Kidney (tissue), 14 donors: ENCODE measurements around the gene CCDC3. TPM values are rescaled to one million over a fixed set of nuclear protein-coding genes. Genes with fewer than 3 reads are reported as not detected.
"Not testable (repeated sequence)": the region's sequence is repeated elsewhere in the genome, so short reads cannot be mapped to it uniquely, and the experiment has no call there.

Experiments used
- DNase-seq, 5 donors: peaks; one replicate each; pipeline ENCODE4 v3.0.0-alpha.2; 2013 to 2020
- FAIRE-seq: peaks from 2 replicates; lab custom pipeline; 2012; peaks lifted over from hg19 to GRCh38; lab: Jason Lieb, UNC
- H3K27ac ChIP-seq, 2 donors: one replicate each; pipeline ENCODE4 v1.7.0; 2013; ENCODE audit warnings: low read depth in 2 of 2, low read length in 2 of 2, inconsistent platforms in 1 of 2
- H3K27me3 ChIP-seq: one replicate; pipeline ENCODE4 v1.7.1; 2013; ENCODE audit warnings: low read length, inconsistent platforms; ENCODE audit not compliant: control insufficient read depth, insufficient read depth
- H3K36me3 ChIP-seq, 3 donors: one replicate each; pipeline versions ENCODE4 v1.7.0 to v1.7.1; 2013; ENCODE audit warnings: low read length in 3 of 3, control low read depth in 1 of 3, inconsistent platforms in 1 of 3; ENCODE audit not compliant: insufficient read depth in 3 of 3, control insufficient read depth in 2 of 3
- H3K4me1 ChIP-seq, 3 donors: one replicate each; pipeline versions ENCODE4 v1.7.0 to v1.7.1; 2013; ENCODE audit warnings: low read length in 3 of 3, inconsistent platforms in 1 of 3, low read depth in 1 of 3; ENCODE audit not compliant: control insufficient read depth in 2 of 3, insufficient read depth in 2 of 3
- H3K4me3 ChIP-seq, 3 donors: one replicate each; pipeline versions ENCODE4 v1.7.0 to v1.8.1; 2013; ENCODE audit warnings: low read length in 3 of 3, control low read depth in 1 of 3, inconsistent platforms in 1 of 3
- H3K9ac ChIP-seq, 3 donors: one replicate each; pipeline versions ENCODE4 v1.7.0 to v1.7.1; 2013; ENCODE audit warnings: low read length in 3 of 3, control low read depth in 1 of 3, inconsistent platforms in 1 of 3
- H3K9me3 ChIP-seq, 3 donors: one replicate each; pipeline versions ENCODE4 v1.7.0 to v1.7.1; 2013; ENCODE audit warnings: low read length in 3 of 3, control low read depth in 1 of 3, inconsistent platforms in 1 of 3; ENCODE audit not compliant: control insufficient read depth in 2 of 3, insufficient read depth in 1 of 3
- CTCF ChIP-seq: IDR thresholded peaks from 3 replicates; pipeline ENCODE4 v1.5.1; 2012; ENCODE audit warnings: mild to moderate bottlenecking, moderate library complexity, borderline replicate concordance; ENCODE audit not compliant: insufficient read depth; ENCODE audit errors: extremely low read depth
- intact Hi-C: fragments of 100-400 bp; cut with DNase I; formaldehyde crosslinking; loops from one replicate; pipeline ENCODE4 v1.11.1; 2022
- polyA plus RNA-seq: library from polyadenylated mRNA; stranded (reverse); fragments of 350-450 nt; fragmentation: Illumina TruSeq; extraction: RNeasy Lipid Tissue Mini Kit (QIAGEN cat#74804); gene quantifications from one replicate; pipeline ENCODE4 v1.2.3, GENCODE V29; 2014; ENCODE audit warnings: low read depth, low replicate concordance; ENCODE audit not compliant: insufficient read depth
- total RNA-seq: library from RNA; stranded (reverse); fragmentation: NEBNext Ultra II Directional; extraction: Animal tissue kit (Norgen Biotek cat#: 25700); gene quantifications from one replicate; pipeline ENCODE4 v1.2.1, GENCODE V29; 2021
- donor health status: control.
- donor health status: control.
- donor health status: control.
- donor health status: control.
- donor health status: control.
- donor health status: DM: yes; HTN: yes; CAD: no.
- donor health status: Normal renal cell carcinoma (clear cell type).

Gene CCDC3
- total and polyA plus RNA-seq, 2 donors from 2014 or later = 9.7 to 33.5 TPM

DNA sequence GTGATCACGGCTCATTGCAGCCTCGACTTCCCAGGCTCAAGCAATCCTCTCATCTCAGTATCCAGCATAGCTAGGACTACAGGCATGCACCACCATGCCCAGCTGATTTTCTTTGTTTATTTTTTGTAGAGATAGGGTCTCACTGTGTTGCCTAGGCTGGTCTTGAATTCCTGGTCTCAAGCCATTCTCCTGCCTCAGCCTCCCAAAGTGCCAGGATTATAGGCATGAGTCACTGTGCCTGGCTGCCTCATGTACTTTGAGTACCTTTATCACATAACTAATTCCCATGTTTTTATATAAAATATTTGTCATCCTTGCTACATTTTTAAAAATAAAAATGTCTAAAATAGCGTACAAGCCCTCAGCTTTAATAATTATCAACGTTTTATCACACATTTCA is 35.3 kb upstream of the CCDC3 start:
- Histone ChIP-seq H3K9ac (no peak overlapping the region), H3K4me3 (no peak overlapping the region), H3K4me1 (no peaks in the 10 kb centered on the region), H3K9me3 (no peaks in the 10 kb centered on the region), H3K27ac (no peak overlapping the region), H3K27me3 (no peaks in the 10 kb centered on the region), H3K36me3 (no peaks in the 10 kb centered on the region)
- no peak for TF ChIP-seq CTCF
- FAIRE-seq (no peak), DNase-seq (no peak)
- intact Hi-C loops = no loop called here

DNA sequence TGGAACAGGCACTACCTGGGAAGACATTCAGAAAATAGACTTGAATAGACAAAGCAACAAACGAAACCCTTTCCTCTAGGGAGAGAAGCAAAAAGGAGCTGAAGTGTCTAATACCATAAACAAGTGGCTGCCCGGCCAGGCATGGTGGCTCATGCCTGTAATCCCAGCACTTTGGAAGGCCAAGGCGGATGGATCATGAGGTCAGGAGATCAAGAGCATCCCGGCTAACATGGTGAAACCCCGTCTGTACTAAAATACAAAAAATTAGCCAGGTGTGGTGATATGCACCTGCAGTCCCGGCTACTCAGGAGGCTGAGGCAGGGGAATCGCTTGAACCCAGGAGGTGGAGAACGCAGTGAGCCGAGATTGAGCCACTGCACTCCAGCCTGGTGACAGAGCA is 34.2 kb upstream of the CCDC3 start:
- H3K9me3 ChIP-seq, FAIRE-seq, DNase-seq, H3K4me3 ChIP-seq, intact Hi-C loops, H3K27me3 ChIP-seq, H3K27ac ChIP-seq, H3K4me1 ChIP-seq, H3K9ac ChIP-seq, H3K36me3 ChIP-seq: not testable (repeated sequence)

- Histone ChIP-seq H3K9me3 (peaks cover 0 to 10% (median 7%) of the 10 kb centered on the region in 3 donors), H3K9ac (no peak overlapping the region), H3K4me3 (no peak overlapping the region), H3K4me1 (no peaks in the 10 kb centered on the region), H3K36me3 (no peaks in the 10 kb centered on the region), H3K27me3 (no peaks in the 10 kb centered on the region), H3K27ac (no peak overlapping the region)
- intact Hi-C loops = no loop called here
- FAIRE-seq (no peak), DNase-seq (no peak)
- TF ChIP-seq CTCF = no peak
These were observed 25.4 kb upstream of the CCDC3 start for GRCh38 chr10:13026873-13027272.

DNA sequence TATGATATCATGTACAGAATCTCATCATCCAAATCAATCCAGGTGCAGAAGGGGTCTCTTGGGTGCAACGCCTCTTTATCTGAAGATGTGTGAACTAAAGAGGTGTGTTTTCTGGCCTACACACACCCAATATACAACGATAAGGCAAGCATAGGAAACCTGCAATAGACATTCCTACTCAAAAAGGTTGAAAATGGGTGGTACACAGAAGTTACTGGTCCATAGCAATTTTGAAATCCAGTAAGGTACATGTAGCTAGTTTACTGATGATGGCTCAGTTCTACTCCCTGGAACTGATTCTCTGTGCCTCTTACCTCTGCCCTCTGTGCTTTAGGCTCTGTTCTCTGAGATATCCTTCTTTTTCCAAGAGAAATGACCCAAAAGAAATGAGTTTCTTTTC is 22.2 kb upstream of the CCDC3 start:
- Histone ChIP-seq H3K9me3 (peaks cover 0 to 10% (median 7%) of the 10 kb centered on the region in 3 donors), H3K27me3 (no peaks in the 10 kb centered on the region), H3K9ac (no peak overlapping the region), H3K27ac (no peak overlapping the region), H3K4me1 (no peaks in the 10 kb centered on the region), H3K36me3 (no peaks in the 10 kb centered on the region), H3K4me3 (no peak overlapping the region)
- FAIRE-seq (no peak), DNase-seq (no peak)
- intact Hi-C loops = no loop called here
- TF ChIP-seq CTCF = no peak
